Parathyroid adenoma (tissue), 2 donors: ENCODE data around the gene SLC35F5.
"Not testable (repeated sequence)": the region's sequence is repeated elsewhere in the genome, so short reads cannot be mapped to it uniquely, and the experiment has no call there.

Experiments used
- H2AFZ ChIP-seq: fragments of 300-600 bp; sonication (generic); one replicate; pipeline ENCODE4 v1.7.0; 2017; ENCODE audit warnings: antibody characterized with exemption, mild to moderate bottlenecking
- H3K27ac ChIP-seq: fragments of 300-600 bp; sonication (generic); one replicate; pipeline ENCODE4 v1.7.0; 2017
- H3K27me3 ChIP-seq: fragments of 300-600 bp; sonication (generic); one replicate; pipeline ENCODE4 v1.7.0; 2017; ENCODE audit warnings: low read length; ENCODE audit not compliant: control insufficient read depth, insufficient read depth
- H3K36me3 ChIP-seq: fragments of 300-600 bp; sonication (generic); one replicate; pipeline ENCODE4 v1.7.0; 2017; ENCODE audit warnings: low read length; ENCODE audit not compliant: control insufficient read depth, insufficient read depth
- H3K4me1 ChIP-seq: fragments of 300-600 bp; sonication (generic); one replicate; pipeline ENCODE4 v1.7.0; 2017; ENCODE audit warnings: control low read depth
- H3K4me2 ChIP-seq: fragments of 300-600 bp; sonication (generic); one replicate; pipeline ENCODE4 v1.7.0; 2017; ENCODE audit warnings: low read length
- H3K4me3 ChIP-seq: fragments of 300-600 bp; sonication (generic); one replicate; pipeline ENCODE4 v1.7.0; 2017; ENCODE audit warnings: low read depth, low read length
- H3K79me2 ChIP-seq: fragments of 300-600 bp; sonication (generic); one replicate; pipeline ENCODE4 v1.7.0; 2017; ENCODE audit warnings: control low read depth
- H3K9ac ChIP-seq: fragments of 300-600 bp; sonication (generic); one replicate; pipeline ENCODE4 v1.7.0; 2017; ENCODE audit warnings: mild to moderate bottlenecking
- H3K9me3 ChIP-seq: fragments of 300-600 bp; sonication (generic); one replicate; pipeline ENCODE4 v1.7.0; 2017; ENCODE audit warnings: low read length; ENCODE audit not compliant: control insufficient read depth
- CTCF ChIP-seq: fragments of 300-600 bp; sonication (generic); IDR thresholded peaks from one replicate; pipeline ENCODE4 v1.7.0; 2017; ENCODE audit warnings: antibody characterized with exemption, mild to moderate bottlenecking
- donor health status: primary hyperparathyroidism.

The SLC35F5 gene

GRCh38 chr2:113679457-113679856, 77.0 kb downstream of the SLC35F5 start:
- H3K4me2 ChIP-seq: no peak overlapping the region
- H3K9me3 ChIP-seq: no peaks in the 10 kb centered on the region
- no peaks in the 10 kb centered on the region for H3K79me2 ChIP-seq
- no peak overlapping the region for H3K4me3 ChIP-seq
- no peaks in the 10 kb centered on the region for H3K36me3 ChIP-seq
- no peaks in the 10 kb centered on the region for H3K27me3 ChIP-seq
- H2AFZ ChIP-seq: no peak overlapping the region
- TF ChIP-seq CTCF: no peak
- no peak overlapping the region for H3K9ac ChIP-seq
- H3K27ac ChIP-seq: no peak overlapping the region
- H3K4me1 ChIP-seq: no peaks in the 10 kb centered on the region

GRCh38 chr2:113677330-113677729, 79.1 kb downstream of the SLC35F5 start:
- Histone ChIP-seq H3K4me2 (no peak overlapping the region), H3K27me3 (no peaks in the 10 kb centered on the region), H3K4me1 (no peaks in the 10 kb centered on the region), H2AFZ (no peak overlapping the region), H3K27ac (no peak overlapping the region), H3K79me2 (no peaks in the 10 kb centered on the region), H3K9me3 (no peaks in the 10 kb centered on the region), H3K36me3 (no peaks in the 10 kb centered on the region), H3K9ac (no peak overlapping the region), H3K4me3 (no peak overlapping the region)
- TF ChIP-seq CTCF: no peak

- Histone ChIP-seq H3K36me3 (no peaks in the 10 kb centered on the region), H3K4me3 (no peak overlapping the region), H3K9me3 (no peaks in the 10 kb centered on the region), H3K27ac (no peak overlapping the region), H3K4me1 (no peaks in the 10 kb centered on the region), H3K79me2 (no peaks in the 10 kb centered on the region), H3K9ac (no peak overlapping the region), H3K4me2 (no peak overlapping the region), H2AFZ (no peak overlapping the region), H3K27me3 (no peaks in the 10 kb centered on the region)
- TF ChIP-seq CTCF: no peak
Observed at GRCh38 chr2:113676623-113677266, 79.7 kb downstream of the SLC35F5 start.

- Histone ChIP-seq H3K79me2 (no peaks in the 10 kb centered on the region), H2AFZ (no peak overlapping the region), H3K9ac (no peak overlapping the region), H3K4me3 (no peak overlapping the region), H3K4me2 (no peak overlapping the region), H3K36me3 (no peaks in the 10 kb centered on the region), H3K27ac (no peak overlapping the region), H3K27me3 (no peaks in the 10 kb centered on the region), H3K4me1 (no peaks in the 10 kb centered on the region), H3K9me3 (no peaks in the 10 kb centered on the region)
- TF ChIP-seq CTCF: no peak
Observed at GRCh38 chr2:113675875-113676274, 80.6 kb downstream of the SLC35F5 start.

GRCh38 chr2:113672326-113672932, 84.0 kb downstream of the SLC35F5 start:
- no peaks in the 10 kb centered on the region for H3K27me3 ChIP-seq
- no peaks in the 10 kb centered on the region for H3K36me3 ChIP-seq
- no peaks in the 10 kb centered on the region for H3K9me3 ChIP-seq
- H3K79me2 ChIP-seq: no peaks in the 10 kb centered on the region
- H3K9ac ChIP-seq: no peak overlapping the region
- no peaks in the 10 kb centered on the region for H3K4me1 ChIP-seq
- no peak overlapping the region for H3K4me2 ChIP-seq
- no peak overlapping the region for H3K27ac ChIP-seq
- no peak overlapping the region for H3K4me3 ChIP-seq
- TF ChIP-seq CTCF: no peak
- H2AFZ ChIP-seq: no peak overlapping the region

- H3K4me1 ChIP-seq, H3K27me3 ChIP-seq, H2AFZ ChIP-seq, H3K4me2 ChIP-seq, H3K9me3 ChIP-seq, H3K79me2 ChIP-seq, H3K4me3 ChIP-seq, H3K9ac ChIP-seq, H3K36me3 ChIP-seq, H3K27ac ChIP-seq: not testable (repeated sequence)
Observed at GRCh38 chr2:113669013-113669412, 87.4 kb downstream of the SLC35F5 start.
